ENCODE measurements around the gene HCK.

- TF ChIP-seq CTCF (IDR thresholded peaks at IDR 0.05; ENCODE audit: low read length) (no peak), EZH2phosphoT487 (IDR thresholded peaks at IDR 0.05; ENCODE audit: low read length) (no peak)
Observed at GRCh38 chr20:32037929-32038328, 14.1 kb upstream of the HCK start.
